ENCODE data around the gene IFITM1.
"Not testable (repeated sequence)": the region's sequence is repeated elsewhere in the genome, so short reads cannot be mapped to it uniquely, and the experiment has no call there.

IFITM1 gene

GRCh38 chr11:309979-310572 lies 3.8 kb upstream of the IFITM1 start:
- not testable (repeated sequence) for DNase-seq

GRCh38 chr11:311013-311748 lies 2.7 kb upstream of the IFITM1 start:
- not testable (repeated sequence) for DNase-seq

GRCh38 chr11:312092-312816 lies 1.6 kb upstream of the IFITM1 start:
- no peak for DNase-seq

GRCh38 chr11:313304-313786 lies 495 bp upstream of the IFITM1 start:
- DNase-seq, result no peak

GRCh38 chr11:314554-314875 lies 675 bp downstream of the IFITM1 start:
- not testable (repeated sequence) for DNase-seq

- no peak for DNase-seq
These were observed 1.2 kb downstream of the IFITM1 start for GRCh38 chr11:315051-315481.

- DNase-seq, result no peak
These were observed 1.7 kb downstream of the IFITM1 start for GRCh38 chr11:315516-315994.

GRCh38 chr11:316031-316701 lies 2.3 kb downstream of the IFITM1 start:
- DNase-seq, result no peak

- no peak for DNase-seq
These were observed 3.1 kb downstream of the IFITM1 start for GRCh38 chr11:316891-317301.

- not testable (repeated sequence) for DNase-seq
These were observed 4.0 kb downstream of the IFITM1 start for GRCh38 chr11:317668-318404.

- not testable (repeated sequence) for DNase-seq
These were observed 4.7 kb downstream of the IFITM1 start for GRCh38 chr11:318405-319120.

GRCh38 chr11:319121-319887 lies 5.5 kb downstream of the IFITM1 start:
- not testable (repeated sequence) for DNase-seq

GRCh38 chr11:319888-320273 lies 6.0 kb downstream of the IFITM1 start:
- DNase-seq, result not testable (repeated sequence)

- DNase-seq, result no peak
These were observed 10.3 kb downstream of the IFITM1 start for GRCh38 chr11:324156-324555.

GRCh38 chr11:324593-325517 lies 11.0 kb downstream of the IFITM1 start:
- DNase-seq, result not testable (repeated sequence)

- no peak for DNase-seq
These were observed 12.2 kb downstream of the IFITM1 start for GRCh38 chr11:325796-326591.

- DNase-seq, result no peak
These were observed 12.7 kb downstream of the IFITM1 start for GRCh38 chr11:326592-326841.

- DNase-seq, result peak; percentile 52
These were observed 13.2 kb downstream of the IFITM1 start for GRCh38 chr11:326842-327580.

- DNase-seq, result no peak
These were observed 13.7 kb downstream of the IFITM1 start for GRCh38 chr11:327581-327923.
